Colonic mucosa (tissue), 4 donors: ENCODE results near the gene LRRIQ4. TPM values are rescaled to one million over a fixed set of nuclear protein-coding genes. Genes with fewer than 3 reads are reported as not detected.

ENCODE experiments used
- DNase-seq: peaks from one replicate; pipeline ENCODE4 v3.0.0-alpha.2; 2020
- H3K27ac ChIP-seq: fragments of 200-600 bp; one replicate; pipeline ENCODE4 v1.8.0; 2021
- H3K27me3 ChIP-seq: fragments of 200-600 bp; one replicate; pipeline ENCODE4 v1.8.0; 2021
- H3K36me3 ChIP-seq: fragments of 200-600 bp; one replicate; pipeline ENCODE4 v1.8.0; 2021
- H3K4me1 ChIP-seq: fragments of 200-600 bp; one replicate; pipeline ENCODE4 v1.8.0; 2021; ENCODE audit warnings: mild to moderate bottlenecking
- H3K4me3 ChIP-seq: fragments of 200-600 bp; one replicate; pipeline ENCODE4 v1.8.0; 2021
- H3K9ac ChIP-seq, 2 donors: one replicate each; pipeline ENCODE4 v1.7.0; 2013; ENCODE audit warnings: control low read depth in 2 of 2, low read depth in 2 of 2, low read length in 2 of 2
- H3K9me3 ChIP-seq: fragments of 200-600 bp; one replicate; pipeline ENCODE4 v1.8.0; 2021
- CTCF ChIP-seq: fragments of 200-600 bp; IDR thresholded peaks from one replicate; pipeline ENCODE4 v1.8.0; 2022; ENCODE audit warnings: antibody characterized with exemption, mild to moderate bottlenecking
- intact Hi-C: fragments of 100-400 bp; cut with DNase I; formaldehyde crosslinking; loops from one replicate; pipeline ENCODE4 v1.14.1; 2022
- total RNA-seq, 2 donors: library from RNA; stranded (reverse); fragmentation: NEBNext Ultra II Directional in 1 of 2; extraction: Animal tissue kit (Norgen Biotek cat#: 25700) in 1 of 2; gene quantifications; one replicate each; pipeline ENCODE4 v1.2.1, GENCODE V29; 2021
- donor health status: healthy.
- donor health status: DM: no; HTN: no; CAD: no.
- donor health status: DM: no; HTN: no; CAD: no.

Gene LRRIQ4
- total RNA-seq, 2 donors from 2014 or later, result not detected

GRCh38 chr3:169879845-169880575, 67.3 kb downstream of the LRRIQ4 start:
- H3K27me3 ChIP-seq, result no peaks in the 10 kb centered on the region
- DNase-seq, result no peak
- H3K9ac ChIP-seq, result no peak overlapping the region
- TF ChIP-seq CTCF, result no peak
- no peak overlapping the region for H3K27ac ChIP-seq
- no peaks in the 10 kb centered on the region for H3K4me1 ChIP-seq
- H3K9me3 ChIP-seq, result no peaks in the 10 kb centered on the region
- intact Hi-C loops, result no loop called here
- H3K4me3 ChIP-seq, result no peak overlapping the region
- no peaks in the 10 kb centered on the region for H3K36me3 ChIP-seq

- intact Hi-C loops, result no loop called here
- Histone ChIP-seq H3K4me3 (no peak overlapping the region), H3K36me3 (no peaks in the 10 kb centered on the region), H3K27me3 (no peaks in the 10 kb centered on the region), H3K9me3 (no peaks in the 10 kb centered on the region), H3K9ac (no peak overlapping the region), H3K27ac (no peak overlapping the region), H3K4me1 (no peaks in the 10 kb centered on the region)
- no peak for TF ChIP-seq CTCF
- DNase-seq, result no peak
Measured at GRCh38 chr3:169880576-169881250, 68.0 kb downstream of the LRRIQ4 start.

- TF ChIP-seq CTCF, result no peak
- Histone ChIP-seq H3K9me3 (no peaks in the 10 kb centered on the region), H3K9ac (no peak overlapping the region), H3K27me3 (no peaks in the 10 kb centered on the region), H3K4me3 (no peak overlapping the region), H3K36me3 (no peaks in the 10 kb centered on the region), H3K27ac (no peak overlapping the region), H3K4me1 (no peaks in the 10 kb centered on the region)
- DNase-seq, result peak; percentile 31
- intact Hi-C loops, result no loop called here
Measured at GRCh38 chr3:169886671-169887070, 74.0 kb downstream of the LRRIQ4 start.

Other genes with a start within 250 kb of the LRRIQ4 start
- 10 to 100 TPM; 81.0 to 88.1 TPM for gene MECOM, start 149.2 kb upstream of the LRRIQ4 start, total RNA-seq
- 1 to 10 TPM; 5.5 to 9.6 TPM for gene TERC, start 47.8 kb upstream of the LRRIQ4 start, total RNA-seq
- gene ACTRT3, start 43.3 kb upstream of the LRRIQ4 start, total RNA-seq, result 1 to 10 TPM; 1.2 to 1.6 TPM
- gene MYNN, start 39.5 kb upstream of the LRRIQ4 start, total RNA-seq, result 10 to 100 TPM; 11.1 to 12.9 TPM
- under 1 TPM; 0.77 to 0.82 TPM for gene LRRC34, start within 50 bp of the LRRIQ4 start, total RNA-seq
- 10 to 100 TPM; 42.0 to 66.0 TPM for gene LRRC31, start 57.1 kb downstream of the LRRIQ4 start, total RNA-seq
- gene SAMD7, start 98.7 kb downstream of the LRRIQ4 start, total RNA-seq, result not detected
- gene SEC62, start 153.9 kb downstream of the LRRIQ4 start, total RNA-seq, result 10 to 100 TPM; 70.0 to 98.3 TPM
- 10 to 100 TPM; 56.4 to 78.4 TPM for gene GPR160, start 225.1 kb downstream of the LRRIQ4 start, total RNA-seq